ENCODE data around the gene ZNF682.

DNA sequence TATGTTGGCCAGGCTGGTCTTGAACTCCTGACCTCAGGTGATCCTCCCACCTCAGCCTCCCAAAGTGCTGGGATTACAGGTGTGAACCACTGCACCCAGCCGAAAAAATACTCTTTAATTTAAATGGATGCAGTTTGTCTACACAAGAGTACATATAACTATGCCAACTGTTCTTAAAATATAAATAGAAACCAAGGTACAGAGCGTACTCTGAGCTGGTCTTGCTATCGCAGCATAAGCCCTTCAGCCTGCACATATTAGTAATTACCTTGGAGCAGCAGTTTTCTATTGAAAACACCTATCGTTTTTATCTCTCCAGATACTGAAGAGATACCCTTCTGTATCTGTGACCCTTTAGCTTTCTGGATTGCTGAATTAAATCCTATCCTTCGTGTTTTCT is 3.4 kb downstream of the ZNF682 start:
- TF ChIP-seq POLR2A (IDR thresholded peaks at IDR 0.05) = no peak
- TF ChIP-seq, protein P1, sequence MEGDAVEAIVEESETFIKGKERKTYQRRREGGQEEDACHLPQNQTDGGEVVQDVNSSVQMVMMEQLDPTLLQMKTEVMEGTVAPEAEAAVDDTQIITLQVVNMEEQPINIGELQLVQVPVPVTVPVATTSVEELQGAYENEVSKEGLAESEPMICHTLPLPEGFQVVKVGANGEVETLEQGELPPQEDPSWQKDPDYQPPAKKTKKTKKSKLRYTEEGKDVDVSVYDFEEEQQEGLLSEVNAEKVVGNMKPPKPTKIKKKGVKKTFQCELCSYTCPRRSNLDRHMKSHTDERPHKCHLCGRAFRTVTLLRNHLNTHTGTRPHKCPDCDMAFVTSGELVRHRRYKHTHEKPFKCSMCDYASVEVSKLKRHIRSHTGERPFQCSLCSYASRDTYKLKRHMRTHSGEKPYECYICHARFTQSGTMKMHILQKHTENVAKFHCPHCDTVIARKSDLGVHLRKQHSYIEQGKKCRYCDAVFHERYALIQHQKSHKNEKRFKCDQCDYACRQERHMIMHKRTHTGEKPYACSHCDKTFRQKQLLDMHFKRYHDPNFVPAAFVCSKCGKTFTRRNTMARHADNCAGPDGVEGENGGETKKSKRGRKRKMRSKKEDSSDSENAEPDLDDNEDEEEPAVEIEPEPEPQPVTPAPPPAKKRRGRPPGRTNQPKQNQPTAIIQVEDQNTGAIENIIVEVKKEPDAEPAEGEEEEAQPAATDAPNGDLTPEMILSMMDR (IDR thresholded peaks at IDR 0.05) = no peak
